Smooth muscle cell of the brain vasculature (primary cell): ENCODE data around the gene ITSN1.
"Not testable (repeated sequence)": the region's sequence is repeated elsewhere in the genome, so short reads cannot be mapped to it uniquely, and the experiment has no call there.

Experiments used
- DNase-seq: peaks from one replicate; pipeline ENCODE4 v3.0.0-alpha.2; 2012; ENCODE audit warnings: low read depth, low spot score

ITSN1 gene

GRCh38 chr21:33767960-33768359, 125.7 kb downstream of the ITSN1 start:
- no peak for DNase-seq

GRCh38 chr21:33769057-33769456, 126.8 kb downstream of the ITSN1 start:
- DNase-seq, result no peak

GRCh38 chr21:33770542-33770941, 128.2 kb downstream of the ITSN1 start:
- no peak for DNase-seq

- no peak for DNase-seq
Measured at GRCh38 chr21:33771976-33772375, 129.7 kb downstream of the ITSN1 start.

GRCh38 chr21:33774551-33774950, 132.2 kb downstream of the ITSN1 start:
- no peak for DNase-seq

GRCh38 chr21:33775100-33775828, 133.0 kb downstream of the ITSN1 start:
- no peak for DNase-seq

GRCh38 chr21:33780631-33781030, 138.3 kb downstream of the ITSN1 start:
- DNase-seq, result no peak

GRCh38 chr21:33781121-33781520, 138.8 kb downstream of the ITSN1 start:
- no peak for DNase-seq

GRCh38 chr21:33783187-33783979, 141.1 kb downstream of the ITSN1 start:
- no peak for DNase-seq

- no peak for DNase-seq
Measured at GRCh38 chr21:33787431-33787830, 145.1 kb downstream of the ITSN1 start.

- not testable (repeated sequence) for DNase-seq
Measured at GRCh38 chr21:33788438-33788837, 146.1 kb downstream of the ITSN1 start.

- DNase-seq, result no peak
Measured at GRCh38 chr21:33789697-33790096, 147.4 kb downstream of the ITSN1 start.

GRCh38 chr21:33791073-33791472, 148.8 kb downstream of the ITSN1 start:
- no peak for DNase-seq

- no peak for DNase-seq
Measured at GRCh38 chr21:33794596-33794995, 152.3 kb downstream of the ITSN1 start.

GRCh38 chr21:33797565-33797964, 155.3 kb downstream of the ITSN1 start:
- DNase-seq, result no peak

GRCh38 chr21:33799378-33800090, 157.2 kb downstream of the ITSN1 start:
- DNase-seq, result no peak

- DNase-seq, result no peak
Measured at GRCh38 chr21:33800753-33801423, 158.6 kb downstream of the ITSN1 start.

- peak; percentile 69 for DNase-seq
Measured at GRCh38 chr21:33801424-33802405, 159.4 kb downstream of the ITSN1 start.

- DNase-seq, result no peak
Measured at GRCh38 chr21:33802481-33802880, 160.2 kb downstream of the ITSN1 start.

- no peak for DNase-seq
Measured at GRCh38 chr21:33808715-33809367, 166.5 kb downstream of the ITSN1 start.
